DMS 273 (cell line): ENCODE data around the gene POTEF.
"Not testable (repeated sequence)": the region's sequence is repeated elsewhere in the genome, so short reads cannot be mapped to it uniquely, and the experiment has no call there.

Source experiments
- DNase-seq: peaks from one replicate; lab custom pipeline; 2025; ENCODE audit not compliant: unreplicated experiment; lab: John Stamatoyannopoulos, UW

The POTEF gene

DNA sequence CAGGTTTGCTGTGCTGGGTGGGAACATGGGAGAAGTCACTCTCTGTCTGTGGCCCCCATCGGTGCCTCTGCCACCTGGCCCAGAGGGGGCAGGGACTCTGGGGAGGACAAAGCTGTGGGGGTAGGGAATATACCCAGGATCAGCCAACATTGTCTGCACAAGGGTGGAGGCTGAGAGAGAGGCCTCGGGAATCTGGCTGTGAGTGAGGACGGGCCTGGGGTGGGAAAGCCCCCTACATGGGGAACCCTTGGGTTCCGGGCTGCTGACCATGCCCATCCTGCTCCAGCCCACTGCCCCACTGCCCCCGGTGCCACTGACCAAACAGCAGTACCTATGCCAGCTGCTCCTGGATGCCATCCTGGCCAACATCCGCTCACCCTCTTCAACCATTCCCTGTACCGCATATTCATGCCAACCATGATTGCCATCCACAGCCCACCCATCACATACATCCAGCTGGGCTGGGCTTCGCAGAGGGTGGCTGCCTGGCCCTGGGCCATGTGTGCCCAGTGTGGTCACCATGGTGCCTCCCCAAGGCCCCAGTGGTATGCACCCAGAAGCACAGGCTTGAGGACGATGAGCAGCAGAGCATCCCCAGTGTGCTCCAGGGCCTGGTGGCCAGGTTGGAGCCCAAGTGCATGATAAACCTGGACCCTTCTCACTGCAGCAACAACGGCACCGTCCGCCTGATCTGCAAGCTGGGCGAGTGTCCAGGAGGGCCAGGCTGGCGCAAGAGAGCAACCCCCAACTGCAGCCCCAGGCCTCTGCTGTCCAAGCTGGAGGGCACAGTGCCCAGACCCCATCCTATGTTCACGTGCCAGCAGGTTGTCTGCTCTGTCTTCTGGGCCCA is 6.9 kb upstream of the POTEF start:
- no peak for DNase-seq

DNA sequence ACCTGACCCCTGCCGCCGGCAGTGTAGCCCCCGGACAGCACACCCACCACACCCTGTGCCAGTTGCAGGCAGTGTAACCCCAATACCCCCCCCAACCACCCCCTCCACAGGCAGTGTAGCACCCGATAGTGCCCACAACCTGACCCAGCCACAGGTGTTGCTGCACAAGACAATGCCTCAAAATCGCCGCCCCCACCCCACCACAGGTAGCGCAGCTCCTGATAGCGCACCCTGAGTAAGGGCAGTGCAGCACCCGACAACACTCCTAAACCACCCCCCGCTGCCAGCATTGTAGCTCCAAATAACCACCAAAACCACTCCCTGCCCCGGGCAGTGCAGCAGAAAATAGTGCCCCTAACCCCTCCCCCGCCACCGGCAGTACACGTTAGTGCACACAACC is 558 bp downstream of the POTEF start:
- not testable (repeated sequence) for DNase-seq

DNA sequence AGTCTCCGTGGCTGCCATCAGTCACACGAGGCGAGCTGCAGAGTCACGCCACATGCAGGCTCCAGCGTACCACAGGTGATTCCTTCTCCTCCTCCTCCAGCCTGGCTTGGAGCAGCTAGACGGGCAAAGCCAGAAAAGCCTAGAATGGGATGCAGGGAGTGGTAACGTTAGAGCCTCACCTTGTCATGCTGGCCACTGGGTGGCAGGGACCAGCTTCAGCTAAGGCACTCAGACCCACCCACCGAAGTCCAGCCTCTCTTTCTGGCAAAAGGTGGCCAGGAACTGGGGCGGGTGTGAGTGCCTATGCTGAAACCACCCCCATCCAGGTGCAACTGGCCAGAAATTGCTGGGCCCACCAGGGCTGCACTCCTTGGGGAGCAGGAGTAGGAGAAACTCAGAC is 1.3 kb downstream of the POTEF start:
- not testable (repeated sequence) for DNase-seq

DNA sequence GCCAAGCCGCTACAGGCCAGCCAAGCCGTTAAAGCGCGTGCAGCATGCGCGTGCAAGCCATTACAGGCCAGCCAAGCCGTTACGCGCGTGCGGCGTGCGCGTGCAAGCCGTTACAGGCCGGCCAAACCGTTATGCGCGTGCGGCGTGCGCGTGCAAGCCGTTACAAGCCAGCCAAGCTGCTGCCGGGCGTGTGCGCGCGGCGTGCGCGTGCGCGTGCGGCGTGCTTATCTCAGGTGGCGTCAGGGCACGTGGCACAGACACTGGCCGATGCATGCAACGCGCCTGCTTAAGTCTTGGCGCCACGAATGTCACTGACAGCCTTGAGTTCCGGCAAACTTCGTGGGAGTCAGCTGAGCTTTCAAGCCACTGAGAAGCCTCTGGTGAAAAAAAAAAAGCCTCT is 8.1 kb downstream of the POTEF start:
- not testable (repeated sequence) for DNase-seq

DNA sequence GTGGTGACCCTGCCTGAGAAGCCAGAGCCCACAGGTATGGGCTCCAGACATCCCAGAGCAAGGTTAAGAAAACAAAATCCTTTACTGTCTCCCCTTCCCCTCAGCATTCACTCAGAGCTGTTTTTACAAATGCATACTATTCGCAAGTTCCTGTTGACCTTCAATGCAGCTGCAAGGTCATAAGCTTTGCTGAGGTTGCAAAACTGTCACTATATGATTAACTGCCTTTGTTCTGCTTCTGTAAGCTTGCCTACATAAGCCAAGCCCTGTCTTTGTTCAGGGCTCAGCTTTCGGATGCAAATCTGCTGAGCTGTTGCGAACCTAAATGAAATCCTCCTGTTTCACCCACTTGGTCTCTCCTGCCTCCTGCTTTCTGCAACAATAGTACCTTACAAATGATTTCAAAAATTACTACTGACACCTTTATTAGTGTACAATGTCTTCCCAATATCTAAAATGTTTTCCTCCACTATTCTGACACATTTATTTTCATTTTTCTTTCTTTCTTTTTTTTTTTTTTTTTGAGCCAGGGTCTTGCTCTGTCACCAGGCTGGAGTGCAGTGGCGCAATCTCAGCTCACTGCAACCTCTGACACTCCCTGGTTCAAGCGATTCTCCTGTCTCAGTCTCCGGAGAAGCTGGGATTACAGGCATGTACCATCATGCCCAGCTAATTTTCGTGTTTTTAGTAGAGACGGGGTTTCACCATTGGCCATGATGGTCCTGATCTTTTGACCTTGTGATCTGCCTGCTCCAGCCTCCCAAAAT is 26.2 kb downstream of the POTEF start:
- DNase-seq, result not testable (repeated sequence)

DNA sequence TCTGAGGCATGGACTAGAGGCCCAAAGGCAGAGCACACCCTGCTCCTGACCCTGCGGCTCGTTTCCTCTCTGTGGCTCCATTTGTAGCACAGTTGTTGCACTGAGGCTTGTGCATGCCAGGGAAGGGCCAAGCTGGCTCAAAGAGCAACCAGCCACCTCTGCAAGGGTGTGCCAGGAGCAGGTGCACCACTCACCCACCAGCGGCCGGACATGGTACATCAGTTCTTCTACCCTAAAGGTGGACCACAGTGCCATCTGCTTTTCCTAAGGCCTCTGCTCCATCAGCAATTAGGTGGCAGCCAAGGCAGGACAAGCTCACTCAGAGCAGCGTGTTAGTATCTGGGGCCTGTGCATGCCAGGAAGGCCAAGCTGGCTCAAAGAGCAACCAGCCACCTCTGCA is 66.4 kb downstream of the POTEF start:
- not testable (repeated sequence) for DNase-seq

DNA sequence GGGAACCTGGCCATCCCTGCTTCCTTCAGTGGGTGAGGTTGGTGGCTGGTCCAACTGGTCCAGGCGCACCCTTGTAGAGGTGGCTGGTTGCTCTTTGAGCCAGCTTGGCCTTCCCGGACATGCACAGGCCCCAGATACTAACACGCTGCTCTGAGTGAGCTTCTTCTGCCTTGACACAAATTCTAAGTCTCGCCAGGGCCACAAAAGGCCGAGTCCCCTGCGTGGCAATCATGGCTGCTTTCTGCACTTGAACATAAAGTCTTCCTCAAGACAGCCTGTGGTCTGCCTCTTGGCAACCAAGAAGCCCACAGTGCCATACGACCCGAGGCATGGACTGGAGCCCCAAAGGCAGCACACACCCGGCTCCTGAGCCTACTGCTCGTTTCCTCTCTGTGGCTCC is 69.0 kb downstream of the POTEF start:
- DNase-seq, result not testable (repeated sequence)

DNA sequence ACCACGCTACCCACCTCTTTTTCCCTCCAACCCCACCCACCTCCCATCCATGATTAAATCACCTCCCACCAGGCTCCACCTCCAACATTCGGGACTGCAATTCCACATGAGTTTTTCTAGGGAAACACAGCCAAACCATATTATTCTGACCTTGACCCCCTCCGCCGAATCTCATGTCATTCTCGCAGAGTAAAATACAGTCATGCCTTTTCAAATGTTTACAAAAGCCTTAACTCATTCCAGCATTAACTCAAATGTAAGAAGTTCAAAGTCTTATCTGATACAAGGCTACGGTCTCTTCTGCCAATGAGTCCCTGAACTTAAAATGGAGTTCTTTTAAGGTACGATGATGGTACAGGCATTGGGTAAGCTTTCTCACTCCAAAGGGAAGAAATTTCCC is 72.7 kb downstream of the POTEF start:
- DNase-seq, result not testable (repeated sequence)

DNA sequence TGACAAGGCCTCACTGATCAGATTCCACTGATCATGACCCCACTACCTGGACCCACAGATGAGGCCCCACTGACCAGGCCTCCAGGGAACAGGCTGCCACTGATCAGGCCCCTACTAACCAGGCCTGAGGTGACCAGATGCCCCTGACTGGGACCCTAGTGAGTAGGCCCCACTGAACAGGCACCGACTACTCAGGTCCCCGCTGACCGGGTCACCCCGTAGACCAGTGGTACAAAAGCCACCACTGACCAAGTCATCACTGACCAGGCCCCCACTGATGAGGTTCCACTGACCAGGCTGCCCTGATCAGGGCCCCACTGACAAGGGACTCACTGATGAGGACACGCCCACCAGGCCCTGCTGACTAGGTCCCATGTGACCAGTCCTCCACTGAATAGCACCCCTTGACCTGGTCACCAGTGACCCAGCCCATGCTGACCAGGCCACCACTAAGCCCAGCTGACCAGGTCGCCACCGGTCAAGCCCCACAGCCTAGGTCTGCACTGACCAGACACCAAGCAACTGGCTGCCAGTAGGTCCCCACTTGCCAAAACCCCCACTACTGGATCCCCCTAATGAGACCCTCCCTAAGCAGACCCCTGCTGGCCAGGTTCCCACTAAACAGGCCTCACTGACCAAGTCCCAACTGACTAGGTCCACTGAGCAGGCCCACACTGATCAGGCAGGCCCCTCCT is 75.7 kb downstream of the POTEF start:
- not testable (repeated sequence) for DNase-seq

DNA sequence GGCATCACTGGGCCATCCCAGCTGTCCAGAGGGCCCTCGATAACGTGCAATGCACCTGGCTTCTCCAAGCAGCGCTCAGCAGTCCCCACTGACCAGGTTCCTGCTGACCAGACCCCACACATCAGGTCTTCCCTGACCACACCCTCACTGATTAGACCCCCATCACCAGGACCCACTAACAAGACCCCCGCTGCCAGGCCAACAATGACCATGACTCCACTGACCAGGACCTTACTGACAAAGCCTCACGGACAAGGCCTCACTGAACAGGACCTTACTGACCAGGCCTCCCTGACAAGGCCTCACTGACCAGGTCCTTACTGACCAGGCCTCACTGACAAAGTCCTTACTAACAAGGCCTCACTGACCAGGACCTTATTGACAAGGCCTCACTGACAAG is 76.6 kb downstream of the POTEF start:
- not testable (repeated sequence) for DNase-seq

DNA sequence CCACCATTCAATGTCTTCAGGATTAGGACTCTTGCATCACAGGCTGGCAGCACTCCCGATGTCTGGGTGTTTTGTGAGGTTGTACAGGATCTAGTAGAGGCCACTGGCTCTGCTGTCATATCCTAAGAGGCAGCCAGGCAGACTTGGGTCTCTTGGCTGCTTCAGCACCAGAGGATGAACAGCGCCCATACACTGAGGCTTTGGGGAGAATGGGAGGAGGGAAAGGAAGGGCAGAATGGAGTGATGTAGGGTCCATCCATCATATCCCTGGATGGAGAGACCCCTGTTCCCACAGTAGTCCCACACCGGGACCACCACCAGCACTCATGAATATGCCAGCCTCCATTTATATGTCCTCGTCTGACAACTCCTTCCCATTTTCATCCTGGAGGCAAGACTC is 80.6 kb downstream of the POTEF start:
- not testable (repeated sequence) for DNase-seq

DNA sequence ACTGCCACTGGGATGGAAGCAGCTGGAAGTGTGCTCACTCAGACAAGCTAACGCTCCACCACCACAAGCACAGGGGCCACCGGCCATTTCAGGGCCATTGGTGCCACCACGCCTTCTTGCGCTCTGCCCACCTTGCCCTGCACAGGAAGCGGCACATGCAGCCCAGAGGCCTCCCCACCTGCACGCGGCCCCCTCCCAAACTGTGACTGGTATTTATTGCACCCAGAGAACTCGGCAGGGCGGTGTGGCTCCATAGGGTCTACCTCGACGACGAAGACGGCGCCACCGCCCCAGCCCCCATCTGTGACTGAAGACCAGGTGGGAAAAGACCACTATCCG is 90.8 kb downstream of the POTEF start:
- not testable (repeated sequence) for DNase-seq

DNA sequence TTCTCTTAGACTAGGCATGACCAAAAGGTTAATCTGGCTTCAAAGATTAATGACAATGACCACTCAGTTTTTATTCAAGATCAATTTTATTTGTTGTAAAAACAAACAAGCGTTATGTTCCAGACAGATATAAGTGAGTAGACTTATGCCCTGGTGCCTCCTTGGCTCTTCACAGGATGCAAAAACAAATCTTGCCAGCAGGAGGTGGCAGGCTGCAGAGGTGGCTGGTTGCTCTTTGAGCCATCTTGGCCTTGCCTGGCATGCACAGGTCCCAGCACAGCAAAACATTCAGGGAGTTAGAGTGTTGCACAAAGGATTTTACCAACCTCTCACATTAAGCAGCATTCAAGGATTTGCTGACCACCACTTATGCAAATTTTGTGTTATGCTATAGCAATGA is 103.1 kb downstream of the POTEF start:
- peak; percentile 27 for DNase-seq
